Measurements from ENCODE around the gene SPRED2.

Gene SPRED2, protein sequence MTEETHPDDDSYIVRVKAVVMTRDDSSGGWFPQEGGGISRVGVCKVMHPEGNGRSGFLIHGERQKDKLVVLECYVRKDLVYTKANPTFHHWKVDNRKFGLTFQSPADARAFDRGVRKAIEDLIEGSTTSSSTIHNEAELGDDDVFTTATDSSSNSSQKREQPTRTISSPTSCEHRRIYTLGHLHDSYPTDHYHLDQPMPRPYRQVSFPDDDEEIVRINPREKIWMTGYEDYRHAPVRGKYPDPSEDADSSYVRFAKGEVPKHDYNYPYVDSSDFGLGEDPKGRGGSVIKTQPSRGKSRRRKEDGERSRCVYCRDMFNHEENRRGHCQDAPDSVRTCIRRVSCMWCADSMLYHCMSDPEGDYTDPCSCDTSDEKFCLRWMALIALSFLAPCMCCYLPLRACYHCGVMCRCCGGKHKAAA

DNA sequence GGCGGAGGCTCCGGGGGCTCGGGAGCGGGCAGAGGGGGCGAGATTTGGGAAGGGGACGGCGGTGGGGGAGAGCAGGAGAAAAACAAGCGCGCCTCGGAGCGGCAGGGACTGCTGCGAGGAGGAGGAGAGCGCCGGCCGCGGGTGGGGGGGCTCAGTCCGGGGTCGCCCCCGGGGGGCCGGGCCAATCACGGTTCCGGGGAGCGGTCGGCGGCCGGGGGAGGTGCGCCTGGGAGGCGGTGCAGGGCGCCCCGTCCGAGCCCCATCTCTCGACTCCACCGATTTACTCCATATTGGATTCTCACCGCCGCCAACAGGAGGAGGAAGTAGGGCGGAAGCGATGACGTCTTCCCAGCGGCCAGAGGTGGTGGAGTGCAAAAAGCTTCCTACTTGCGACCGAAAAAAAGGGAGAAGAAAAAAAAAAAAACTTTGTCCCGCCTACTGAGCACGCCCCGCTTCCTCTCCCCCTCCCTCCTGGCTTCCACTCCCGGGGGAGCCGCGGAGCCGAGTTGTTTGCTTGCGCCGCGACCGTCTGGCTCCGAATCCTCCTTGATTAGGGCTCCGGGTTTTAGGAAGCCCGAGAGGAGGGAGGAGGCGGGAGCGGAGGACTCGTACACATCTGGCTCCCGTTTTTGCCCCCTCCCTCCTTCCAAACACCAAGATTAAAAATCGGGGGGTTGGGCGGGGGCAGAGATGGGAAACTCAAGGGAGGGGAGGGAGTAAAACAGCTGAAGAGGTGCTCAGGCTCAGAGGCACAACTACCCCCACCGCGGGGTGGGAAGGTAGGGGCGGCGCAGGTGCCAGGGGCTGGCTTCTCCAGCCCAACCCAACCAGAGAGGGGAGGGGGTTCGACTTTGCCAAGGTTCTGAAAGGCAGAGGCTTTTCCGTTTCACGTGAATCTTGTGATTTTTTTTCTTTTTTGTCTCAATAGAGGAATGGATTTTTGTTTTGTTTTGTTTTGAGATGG is at the start of gene SPRED2:
Gene SPRED2, minus strand, starts transcription at position 373 of the 964 bp plus-strand sequence. CDS start 612 bp downstream, outside the sequence.
- Histone ChIP-seq H3K4me3 (ENCODE audit: low read depth, low read length) (peak within 1 kb of the TSS; percentile 84), H3K27me3 (ENCODE audit: control insufficient read depth, insufficient read depth, low read length) (no peaks in the 10 kb centered on the region), H3K79me2 (peaks cover 11% of the 10 kb centered on the region), H3K4me2 (ENCODE audit: low read length) (peak within 1 kb of the TSS; percentile 81), H3K9me3 (ENCODE audit: control insufficient read depth, low read length) (no peaks in the 10 kb centered on the region), H3K9ac (peak within 1 kb of the TSS; percentile 75), H3K36me3 (ENCODE audit: control insufficient read depth, insufficient read depth, low read length) (no peaks in the 10 kb centered on the region), H2AFZ (peak within 1 kb of the TSS; percentile 92), H3K27ac (peak within 1 kb of the TSS; percentile 87), H3K4me1 (peaks cover 9% of the 10 kb centered on the region)
- TF ChIP-seq, protein P1, sequence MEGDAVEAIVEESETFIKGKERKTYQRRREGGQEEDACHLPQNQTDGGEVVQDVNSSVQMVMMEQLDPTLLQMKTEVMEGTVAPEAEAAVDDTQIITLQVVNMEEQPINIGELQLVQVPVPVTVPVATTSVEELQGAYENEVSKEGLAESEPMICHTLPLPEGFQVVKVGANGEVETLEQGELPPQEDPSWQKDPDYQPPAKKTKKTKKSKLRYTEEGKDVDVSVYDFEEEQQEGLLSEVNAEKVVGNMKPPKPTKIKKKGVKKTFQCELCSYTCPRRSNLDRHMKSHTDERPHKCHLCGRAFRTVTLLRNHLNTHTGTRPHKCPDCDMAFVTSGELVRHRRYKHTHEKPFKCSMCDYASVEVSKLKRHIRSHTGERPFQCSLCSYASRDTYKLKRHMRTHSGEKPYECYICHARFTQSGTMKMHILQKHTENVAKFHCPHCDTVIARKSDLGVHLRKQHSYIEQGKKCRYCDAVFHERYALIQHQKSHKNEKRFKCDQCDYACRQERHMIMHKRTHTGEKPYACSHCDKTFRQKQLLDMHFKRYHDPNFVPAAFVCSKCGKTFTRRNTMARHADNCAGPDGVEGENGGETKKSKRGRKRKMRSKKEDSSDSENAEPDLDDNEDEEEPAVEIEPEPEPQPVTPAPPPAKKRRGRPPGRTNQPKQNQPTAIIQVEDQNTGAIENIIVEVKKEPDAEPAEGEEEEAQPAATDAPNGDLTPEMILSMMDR (IDR thresholded peaks at IDR 0.05): peak; percentile 25

DNA sequence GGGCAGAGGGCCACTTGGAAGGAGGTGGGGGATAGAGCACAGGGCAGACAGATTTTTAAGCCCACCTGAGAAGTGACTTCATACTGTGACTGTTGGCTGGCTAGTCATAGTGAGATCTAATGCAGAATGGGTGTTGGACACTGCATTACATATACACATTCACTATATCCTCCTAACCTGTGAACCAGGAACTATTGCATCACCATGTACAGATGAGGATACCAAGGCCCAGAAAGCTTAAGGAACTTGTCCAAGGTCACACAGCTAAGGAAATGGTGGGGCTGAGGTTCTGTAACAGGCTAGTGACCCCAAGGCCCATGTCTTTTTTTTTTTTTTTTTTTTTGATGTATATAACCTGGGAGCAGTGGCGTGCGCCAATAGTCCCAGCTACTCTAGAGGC is 49.6 kb upstream of the SPRED2 start:
- no peaks in the 10 kb centered on the region for H3K9me3 ChIP-seq (ENCODE audit: control insufficient read depth, low read length)
- H3K4me3 ChIP-seq (ENCODE audit: low read depth, low read length): no peak overlapping the region
- H3K4me2 ChIP-seq (ENCODE audit: low read length): no peak overlapping the region
- H2AFZ ChIP-seq: no peak overlapping the region
- H3K79me2 ChIP-seq: no peaks in the 10 kb centered on the region
- H3K27me3 ChIP-seq (ENCODE audit: control insufficient read depth, insufficient read depth, low read length): no peaks in the 10 kb centered on the region
- no peaks in the 10 kb centered on the region for H3K4me1 ChIP-seq
- H3K27ac ChIP-seq: no peak overlapping the region
- H3K36me3 ChIP-seq (ENCODE audit: control insufficient read depth, insufficient read depth, low read length): no peaks in the 10 kb centered on the region
- no peak overlapping the region for H3K9ac ChIP-seq
- TF ChIP-seq, protein P1 (IDR thresholded peaks at IDR 0.05): no peak

GRCh38 chr2:65479524-65479923 is 47.1 kb upstream of the SPRED2 start:
- Histone ChIP-seq H3K36me3 (ENCODE audit: control insufficient read depth, insufficient read depth, low read length) (no peaks in the 10 kb centered on the region), H3K4me3 (ENCODE audit: low read depth, low read length) (no peak overlapping the region), H3K27ac (no peak overlapping the region), H3K4me2 (ENCODE audit: low read length) (no peak overlapping the region), H3K4me1 (no peaks in the 10 kb centered on the region), H3K9ac (no peak overlapping the region), H3K27me3 (ENCODE audit: control insufficient read depth, insufficient read depth, low read length) (no peaks in the 10 kb centered on the region), H3K9me3 (ENCODE audit: control insufficient read depth, low read length) (no peaks in the 10 kb centered on the region), H3K79me2 (no peaks in the 10 kb centered on the region), H2AFZ (no peak overlapping the region)
- TF ChIP-seq, protein P1 (IDR thresholded peaks at IDR 0.05): no peak

- H3K4me1 ChIP-seq: no peaks in the 10 kb centered on the region
- no peaks in the 10 kb centered on the region for H3K27me3 ChIP-seq (ENCODE audit: control insufficient read depth, insufficient read depth, low read length)
These were observed 46.2 kb upstream of the SPRED2 start for GRCh38 chr2:65478498-65479135.

More at GRCh38 chr2:65478498-65479135, 46.2 kb upstream of the SPRED2 start:
- H3K36me3 ChIP-seq (ENCODE audit: control insufficient read depth, insufficient read depth, low read length): no peaks in the 10 kb centered on the region
- no peak overlapping the region for H3K27ac ChIP-seq
- TF ChIP-seq, protein P1 (IDR thresholded peaks at IDR 0.05): no peak
- H3K9ac ChIP-seq: no peak overlapping the region
- H3K4me2 ChIP-seq (ENCODE audit: low read length): no peak overlapping the region
- no peaks in the 10 kb centered on the region for H3K9me3 ChIP-seq (ENCODE audit: control insufficient read depth, low read length)
- no peak overlapping the region for H3K4me3 ChIP-seq (ENCODE audit: low read depth, low read length)
- H3K79me2 ChIP-seq: no peaks in the 10 kb centered on the region
- H2AFZ ChIP-seq: no peak overlapping the region

Data from parathyroid adenoma (tissue), 2 donors.